ENCODE measurements around the gene DDX51. TPM values are rescaled to one million over a fixed set of nuclear protein-coding genes. Genes with fewer than 3 reads are reported as not detected.
A peak's percentile ranks its signal among the peaks of the same experiment; 100 is the strongest.

The DDX51 gene
- total and polyA plus RNA-seq, 2 of the 4 experiments (the other 2 are of a cell fraction) = 3.8 to 14.5 TPM

DNA sequence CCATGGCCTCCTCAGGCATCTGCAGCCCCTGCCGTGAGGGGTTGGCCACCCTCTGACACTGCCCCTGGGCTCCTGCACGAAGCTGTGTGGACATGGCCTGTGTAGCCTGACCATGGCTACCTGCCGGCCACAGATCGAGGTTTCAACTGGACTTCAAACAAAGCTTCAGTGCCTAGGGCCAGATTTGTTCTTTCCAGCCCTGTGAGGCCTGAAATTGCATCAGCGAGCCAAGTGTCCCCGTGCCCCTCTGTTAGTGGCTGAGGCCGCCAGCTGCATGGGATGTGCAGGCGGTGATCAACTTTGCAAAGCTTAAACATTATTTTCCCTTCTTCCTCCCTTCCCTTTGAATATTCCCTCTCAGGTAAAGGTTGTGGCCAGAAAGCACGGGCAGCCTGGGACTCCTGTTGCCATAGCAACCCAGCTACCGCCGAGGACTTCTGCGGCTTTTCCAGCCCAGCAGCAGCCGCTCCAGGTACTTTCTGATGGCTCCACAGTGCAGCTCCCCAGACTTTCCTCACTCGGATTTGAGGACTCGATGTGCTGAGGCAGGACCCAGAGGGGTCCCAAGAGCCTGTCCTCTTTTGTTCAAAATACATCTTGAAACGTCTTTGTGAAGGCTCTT lies 35.8 kb downstream of the DDX51 start:
- Histone ChIP-seq H3K36me3 (ENCODE audit: control insufficient read depth, insufficient read depth, low read length) (peaks cover 19% of the 10 kb centered on the region), H2AFZ (replicated peaks; ENCODE audit: low read length, poor library complexity) (no peak overlapping the region), H3K4me1 (ENCODE audit: control insufficient read depth, insufficient read depth, low read length) (peaks cover 2% of the 10 kb centered on the region; the same call in 1 of the 2 replicates), H2AK5ac (ENCODE audit: low read depth, low read length) (no peak overlapping the region; the same call in 1 of the 2 replicates), H3K79me1 (ENCODE audit: low read depth in 1 of 2, low read length in 2 of 2) (peaks cover 4 to 5% of the 10 kb centered on the region in 2 experiments; a peak in 3 of 4 replicates), H3K18ac (ENCODE audit: low read depth, low read length) (no peak overlapping the region), H3K14ac (replicated peaks; ENCODE audit: low read depth, low read length) (no peak overlapping the region), H3K4me3 (ENCODE audit: insufficient read depth, low read depth, low read length) (no peak overlapping the region), H4K5ac (ENCODE audit: low read depth, low read length) (no peak overlapping the region), H3K9me3 (ENCODE audit: control insufficient read depth, insufficient read depth, low read length) (no peaks in the 10 kb centered on the region), H3K9me1 (ENCODE audit: insufficient read depth, low read length) (0 out of 2 replicates have a peak, but pooled peaks cover 3% of the 10 kb centered on the region), H3K23ac (ENCODE audit: low read depth, low read length) (no peak overlapping the region), H2BK120ac (ENCODE audit: low read depth, low read length) (no peak overlapping the region), H2BK5ac (ENCODE audit: low read depth, low read length, poor library complexity, severe bottlenecking) (no peak overlapping the region), H3K27me3 (ENCODE audit: control insufficient read depth, insufficient read depth, low read length) (no peaks in the 10 kb centered on the region), H2BK20ac (ENCODE audit: low read depth, low read length) (no peak overlapping the region), H3K56ac (ENCODE audit: extremely low read depth, insufficient read depth, low read length) (no peak overlapping the region), H4K91ac (ENCODE audit: insufficient read depth, low read depth, low read length) (no peak overlapping the region), H2BK15ac (ENCODE audit: low read depth, low read length) (no peak overlapping the region), H4K8ac (ENCODE audit: low read depth in 2 of 2, low read length in 2 of 2) (no peak overlapping the region), H3K9ac (ENCODE audit: low read depth, low read length) (no peak overlapping the region), H4K20me1 (ENCODE audit: insufficient read depth, low read length) (no peaks in the 10 kb centered on the region; the same call in 1 of the 2 replicates), H3K27ac (ENCODE audit: insufficient read depth, low read length) (no peak overlapping the region), H3K4ac (ENCODE audit: low read depth, low read length) (no peak overlapping the region), H2AK9ac (replicated peaks; ENCODE audit: low read depth, low read length, poor library complexity) (peak overlapping the region; percentile 28), H3K4me2 (ENCODE audit: low read depth, low read length) (no peak overlapping the region)
- ChIA-PET CTCF (no interaction called here), POLR2A (ENCODE audit: unreplicated experiment) (no interaction called here)
- dilution Hi-C loops (cut with HindIII; ENCODE audit: low sequenced_read_pairs, unreplicated experiment) = no loop called here
- in situ Hi-C loops (cut with MboI; ENCODE audit: low sequenced_read_pairs) = no loop called here
- no peak for DNase-seq
- BruUV-seq (replicated peaks) = no TSS peak
- ATAC-seq (ENCODE audit: low read depth) = no peak
- intact Hi-C loops (cut with micrococcal nuclease) = no loop called here
- TF ChIP-seq, protein P1, sequence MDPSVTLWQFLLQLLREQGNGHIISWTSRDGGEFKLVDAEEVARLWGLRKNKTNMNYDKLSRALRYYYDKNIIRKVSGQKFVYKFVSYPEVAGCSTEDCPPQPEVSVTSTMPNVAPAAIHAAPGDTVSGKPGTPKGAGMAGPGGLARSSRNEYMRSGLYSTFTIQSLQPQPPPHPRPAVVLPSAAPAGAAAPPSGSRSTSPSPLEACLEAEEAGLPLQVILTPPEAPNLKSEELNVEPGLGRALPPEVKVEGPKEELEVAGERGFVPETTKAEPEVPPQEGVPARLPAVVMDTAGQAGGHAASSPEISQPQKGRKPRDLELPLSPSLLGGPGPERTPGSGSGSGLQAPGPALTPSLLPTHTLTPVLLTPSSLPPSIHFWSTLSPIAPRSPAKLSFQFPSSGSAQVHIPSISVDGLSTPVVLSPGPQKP (IDR thresholded peaks at IDR 0.05; ENCODE audit: borderline replicate concordance, low read depth, low read length) = no peak
- TF ChIP-seq, protein P2, sequence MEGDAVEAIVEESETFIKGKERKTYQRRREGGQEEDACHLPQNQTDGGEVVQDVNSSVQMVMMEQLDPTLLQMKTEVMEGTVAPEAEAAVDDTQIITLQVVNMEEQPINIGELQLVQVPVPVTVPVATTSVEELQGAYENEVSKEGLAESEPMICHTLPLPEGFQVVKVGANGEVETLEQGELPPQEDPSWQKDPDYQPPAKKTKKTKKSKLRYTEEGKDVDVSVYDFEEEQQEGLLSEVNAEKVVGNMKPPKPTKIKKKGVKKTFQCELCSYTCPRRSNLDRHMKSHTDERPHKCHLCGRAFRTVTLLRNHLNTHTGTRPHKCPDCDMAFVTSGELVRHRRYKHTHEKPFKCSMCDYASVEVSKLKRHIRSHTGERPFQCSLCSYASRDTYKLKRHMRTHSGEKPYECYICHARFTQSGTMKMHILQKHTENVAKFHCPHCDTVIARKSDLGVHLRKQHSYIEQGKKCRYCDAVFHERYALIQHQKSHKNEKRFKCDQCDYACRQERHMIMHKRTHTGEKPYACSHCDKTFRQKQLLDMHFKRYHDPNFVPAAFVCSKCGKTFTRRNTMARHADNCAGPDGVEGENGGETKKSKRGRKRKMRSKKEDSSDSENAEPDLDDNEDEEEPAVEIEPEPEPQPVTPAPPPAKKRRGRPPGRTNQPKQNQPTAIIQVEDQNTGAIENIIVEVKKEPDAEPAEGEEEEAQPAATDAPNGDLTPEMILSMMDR (conservative IDR thresholded peaks at IDR 0.05; ENCODE audit: low read depth, low read length) = no peak
- no peak for TF ChIP-seq MAZ (IDR thresholded peaks at IDR 0.05; ENCODE audit: borderline replicate concordance, low read depth, low read length)
- TF ChIP-seq RCOR1 (IDR thresholded peaks at IDR 0.05; ENCODE audit: insufficient replicate concordance, low read length) = no peak
- TF ChIP-seq POLR2A (IDR thresholded peaks at IDR 0.05; ENCODE audit: low read depth, low read length) = no peak
- no peak for TF ChIP-seq MXI1 (IDR thresholded peaks at IDR 0.05; ENCODE audit: borderline replicate concordance, low read depth, low read length)
- no peak for TF ChIP-seq NFE2L2 (IDR thresholded peaks at IDR 0.05; ENCODE audit: low read depth, low read length)
- TF ChIP-seq RAD21 (IDR thresholded peaks at IDR 0.05; ENCODE audit: low read length) = no peak
- 75% methylated on average over 5 of the region's 16 CpGs; no CpG with 5 or more reads in 1 of the 2 experiments for WGBS, 2 experiments (ENCODE audit: extremely low coverage in 2 of 2, insufficient read length in 1 of 2)
